Measurements from ENCODE around the gene CYP27C1. TPM values are rescaled to one million over a fixed set of nuclear protein-coding genes. Genes with fewer than 3 reads are reported as not detected.

CYP27C1 gene
- total and polyA plus RNA-seq, 10 of the 15 experiments (the other 5 are each of a cell fraction or from before 2014, with no cell fraction given) = not detected

DNA sequence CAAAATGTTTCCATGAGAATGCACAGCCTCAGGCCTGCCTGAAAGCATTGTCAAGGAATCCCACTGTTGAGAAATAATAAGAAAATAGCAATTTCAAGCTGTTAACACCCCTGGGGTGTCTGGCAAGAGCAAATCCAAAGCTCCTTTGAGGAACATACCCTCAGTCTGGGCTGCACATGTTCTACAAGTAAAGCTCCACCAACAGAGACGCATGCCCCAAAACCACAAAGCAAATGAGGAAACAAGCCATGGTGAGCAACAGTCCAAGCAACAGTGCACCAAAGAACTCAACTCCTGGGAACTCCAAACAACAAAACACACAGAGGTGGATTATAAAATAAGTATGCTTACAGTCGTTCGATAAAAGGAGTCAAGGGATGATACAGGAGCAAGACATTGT is 40.3 kb downstream of the CYP27C1 start:
- ATAC-seq (no peak), DNase-seq (ENCODE audit: low read depth, low spot score) (no peak), FAIRE-seq (no peak)
- intact Hi-C loops (cut with micrococcal nuclease; ENCODE audit: unreplicated experiment) = no loop called here
- Histone ChIP-seq H3K36me3 (ENCODE audit: control insufficient read depth in 2 of 2, insufficient read depth in 2 of 2, low read length in 1 of 2) (no peaks in the 10 kb centered on the region), H3K4me2 (ENCODE audit: control insufficient read depth, insufficient read depth) (no peak overlapping the region), H3K79me2 (ENCODE audit: control insufficient read depth, insufficient read depth, low read length) (no peaks in the 10 kb centered on the region), H3K9me3 (replicated peaks; ENCODE audit: control insufficient read depth, insufficient read depth, low read length) (no peaks in the 10 kb centered on the region; the same call in 2 of the 3 replicates), H3K9ac (ENCODE audit: control insufficient read depth, insufficient read depth, low read length) (no peak overlapping the region), H3K4me1 (ENCODE audit: control insufficient read depth, insufficient read depth, low read length) (no peaks in the 10 kb centered on the region), H3K27me3 (replicated peaks in 1 of 2; ENCODE audit: control insufficient read depth in 2 of 2, insufficient read depth in 2 of 2, low read length in 1 of 2) (peaks cover 0 to 4% of the 10 kb centered on the region in 2 experiments; a peak in 2 of 4 replicates), H3K27ac (ENCODE audit: control insufficient read depth, insufficient read depth) (no peak overlapping the region), H4K20me1 (ENCODE audit: control insufficient read depth, insufficient read depth) (no peaks in the 10 kb centered on the region), H3K4me3 (no peak overlapping the region), H2AFZ (ENCODE audit: control insufficient read depth, low read depth, low read length) (no peak overlapping the region)
- no peak for TF ChIP-seq TCF12 (IDR thresholded peaks at IDR 0.05; ENCODE audit: low read depth, low read length)
- no peak for TF ChIP-seq STAT3 (IDR thresholded peaks at IDR 0.05; ENCODE audit: low read depth, low read length)
- no peak for TF ChIP-seq MYC (IDR thresholded peaks at IDR 0.05; ENCODE audit: insufficient read depth, insufficient read length, insufficient replicate concordance, low read length, severe bottlenecking)
- CTCF ChIA-PET = interaction anchor here (2.5 kb wide), 1 partner anchor 112 kb away, joined by 7 read pairs; no protein-coding TSS in a partner anchor
- no TSS peak for BruUV-seq (replicated peaks)
- POLR2A ChIA-PET = interaction anchor here (0.5 to 0.6 kb wide), 2 partner anchors 42 to 329 kb away, joined by 3 to 5 read pairs; no protein-coding TSS in a partner anchor
- in situ Hi-C loops (cut with MboI) = no loop called here
- RAD21 ChIA-PET (ENCODE audit: unreplicated experiment) = no interaction called here
- SMC1A ChIA-PET (ENCODE audit: uncharacterized antibody, unreplicated experiment) = no interaction called here
- WGBS (ENCODE audit: insufficient coverage, insufficient replicate concordance, low lambda C conversion rate, missing lambda C conversion rate) = 50% methylated on average over 3 of the region's 3 CpGs

- intact Hi-C loops (cut with micrococcal nuclease; ENCODE audit: unreplicated experiment) = no loop called here
- Histone ChIP-seq H3K27me3 (replicated peaks in 1 of 2; ENCODE audit: control insufficient read depth in 2 of 2, insufficient read depth in 2 of 2, low read length in 1 of 2) (peaks cover 0 to 4% of the 10 kb centered on the region in 2 experiments; a peak in 2 of 4 replicates), H2AFZ (ENCODE audit: control insufficient read depth, low read depth, low read length) (no peak overlapping the region), H4K20me1 (ENCODE audit: control insufficient read depth, insufficient read depth) (no peaks in the 10 kb centered on the region), H3K27ac (ENCODE audit: control insufficient read depth, insufficient read depth) (no peak overlapping the region), H3K36me3 (ENCODE audit: control insufficient read depth in 2 of 2, insufficient read depth in 2 of 2, low read length in 1 of 2) (no peaks in the 10 kb centered on the region), H3K4me2 (ENCODE audit: control insufficient read depth, insufficient read depth) (no peak overlapping the region), H3K9ac (ENCODE audit: control insufficient read depth, insufficient read depth, low read length) (no peak overlapping the region), H3K4me1 (ENCODE audit: control insufficient read depth, insufficient read depth, low read length) (no peaks in the 10 kb centered on the region), H3K79me2 (ENCODE audit: control insufficient read depth, insufficient read depth, low read length) (no peaks in the 10 kb centered on the region), H3K4me3 (no peak overlapping the region), H3K9me3 (replicated peaks; ENCODE audit: control insufficient read depth, insufficient read depth, low read length) (no peaks in the 10 kb centered on the region; the same call in 2 of the 3 replicates)
- FAIRE-seq (no peak), DNase-seq (ENCODE audit: low read depth, low spot score) (no peak), ATAC-seq (no peak)
- in situ Hi-C loops (cut with MboI) = no loop called here
- no peak for TF ChIP-seq LARP7 (IDR thresholded peaks at IDR 0.05)
- TF ChIP-seq MTA2 (IDR thresholded peaks at IDR 0.05; ENCODE audit: low read depth) = no peak
- no peak for TF ChIP-seq E2F4 (IDR thresholded peaks at IDR 0.05; ENCODE audit: low read depth, low read length)
- no peak for TF ChIP-seq WRNIP1 (IDR thresholded peaks at IDR 0.05; ENCODE audit: borderline replicate concordance, low read depth, low read length)
- no TSS peak for BruUV-seq (replicated peaks)
- RAD21 ChIA-PET (ENCODE audit: unreplicated experiment) = interaction anchor here (1.0 kb wide), 1 partner anchor 26 kb away, joined by 3 read pairs; no protein-coding TSS in a partner anchor
- 61% methylated on average over 15 of the region's 15 CpGs for WGBS (ENCODE audit: insufficient coverage, insufficient replicate concordance, low lambda C conversion rate, missing lambda C conversion rate)
- CTCF ChIA-PET = interaction anchor here (0.7 kb wide), 1 partner anchor 110 kb away, joined by 3 read pairs; no protein-coding TSS in a partner anchor
- POLR2A ChIA-PET = no interaction called here
- SMC1A ChIA-PET (ENCODE audit: uncharacterized antibody, unreplicated experiment) = no interaction called here
Observed at GRCh38 chr2:127177617-127178263, 42.4 kb downstream of the CYP27C1 start.
